ENCODE results near the gene GREM1.

GRCh38 chr15:32715276-32715675, 2.5 kb upstream of the GREM1 start:
- TF ChIP-seq CTCF (conservative IDR thresholded peaks at IDR 0.05; ENCODE audit: low read length) (no peak), EZH2phosphoT487 (IDR thresholded peaks at IDR 0.05; ENCODE audit: borderline replicate concordance) (no peak)

All from Loucy (cell line).